Mesenchymal stem cell (in vitro differentiated cells and primary cell): Measurements from ENCODE around the gene OAS1.
A peak's percentile ranks its signal among the peaks of the same experiment; 100 is the strongest.
"Not testable (repeated sequence)": the region's sequence is repeated elsewhere in the genome, so short reads cannot be mapped to it uniquely, and the experiment has no call there.

ENCODE experiments used
- DNase-seq: peaks from one replicate; pipeline ENCODE4 v3.0.0-alpha.2; 2013
- H2AFZ ChIP-seq: one replicate; pipeline ENCODE4 v1.6.1; 2013; ENCODE audit warnings: low read depth, mild to moderate bottlenecking, control low read depth, inconsistent platforms, low read length, moderate library complexity
- H2AK5ac ChIP-seq: 2 replicates; pipeline ENCODE4 v1.6.1; 2013; ENCODE audit warnings: low read length, moderate library complexity, mild to moderate bottlenecking, inconsistent platforms; ENCODE audit not compliant: severe bottlenecking
- H2BK120ac ChIP-seq: one replicate; pipeline ENCODE4 v1.6.1; 2013; ENCODE audit warnings: low read depth, mild to moderate bottlenecking, inconsistent platforms, low read length, moderate library complexity
- H2BK12ac ChIP-seq, 2 experiments: one replicate each; pipeline ENCODE4 v1.6.1; 2013; ENCODE audit warnings: inconsistent platforms in 2 of 2, low read length in 2 of 2, mild to moderate bottlenecking in 2 of 2, moderate library complexity in 2 of 2, control low read depth in 1 of 2
- H2BK15ac ChIP-seq: one replicate; pipeline ENCODE4 v1.6.1; 2013; ENCODE audit warnings: mild to moderate bottlenecking, low read depth, inconsistent platforms; ENCODE audit not compliant: poor library complexity, severe bottlenecking
- H2BK5ac ChIP-seq: 2 replicates; pipeline ENCODE4 v1.6.1; 2013; ENCODE audit warnings: low read depth, mild to moderate bottlenecking, low read length, control low read depth, inconsistent platforms; ENCODE audit not compliant: poor library complexity, severe bottlenecking
- H3K14ac ChIP-seq, 2 experiments: one replicate each; pipeline ENCODE4 v1.6.1; 2013; ENCODE audit warnings: inconsistent platforms in 2 of 2, low read length in 2 of 2, control low read depth in 1 of 2, mild to moderate bottlenecking in 1 of 2, moderate library complexity in 1 of 2
- H3K18ac ChIP-seq, 2 experiments: one replicate each; pipeline ENCODE4 v1.6.1; 2013; ENCODE audit warnings: inconsistent platforms in 2 of 2, low read length in 2 of 2, control low read depth in 1 of 2, low read depth in 1 of 2, mild to moderate bottlenecking in 1 of 2
- H3K23ac ChIP-seq, 2 experiments: one replicate each; pipeline ENCODE4 v1.6.1; 2013; ENCODE audit warnings: inconsistent platforms in 2 of 2, low read length in 2 of 2, mild to moderate bottlenecking in 2 of 2, moderate library complexity in 2 of 2, control low read depth in 1 of 2
- H3K27ac ChIP-seq: 2 replicates; pipeline ENCODE4 v1.5.1; 2013; ENCODE audit warnings: mild to moderate bottlenecking, moderate library complexity, low read length, control low read depth, inconsistent platforms; ENCODE audit not compliant: poor library complexity, severe bottlenecking
- H3K27me3 ChIP-seq, 2 experiments: 2 replicates each; pipeline versions ENCODE4 v1.6.1 to v1.7.0; 2013; ENCODE audit warnings: low read length in 2 of 2, mild to moderate bottlenecking in 2 of 2, moderate library complexity in 2 of 2, control low read depth in 1 of 2, inconsistent platforms in 1 of 2; ENCODE audit not compliant: control insufficient read depth in 1 of 2, insufficient read depth in 1 of 2
- H3K36me3 ChIP-seq, 2 experiments: 2 replicates each; pipeline versions ENCODE4 v1.6.1 to v1.7.0; 2013; ENCODE audit warnings: low read length in 2 of 2, control low read depth in 1 of 2, inconsistent platforms in 1 of 2, low read depth in 1 of 2, mild to moderate bottlenecking in 1 of 2; ENCODE audit not compliant: insufficient read depth in 2 of 2, control insufficient read depth in 1 of 2
- H3K4ac ChIP-seq, 2 experiments: one replicate each; pipeline ENCODE4 v1.6.1; 2013; ENCODE audit warnings: inconsistent platforms in 2 of 2, low read length in 2 of 2, mild to moderate bottlenecking in 2 of 2, moderate library complexity in 2 of 2, control low read depth in 1 of 2, low read depth in 1 of 2
- H3K4me1 ChIP-seq: 2 replicates; pipeline ENCODE4 v1.6.1; 2013; ENCODE audit warnings: low read depth, low read length, control low read depth; ENCODE audit not compliant: control insufficient read depth, insufficient read depth
- H3K4me2 ChIP-seq: 2 replicates; pipeline ENCODE4 v1.6.1; 2013; ENCODE audit warnings: low read length, mild to moderate bottlenecking, inconsistent platforms; ENCODE audit not compliant: poor library complexity, severe bottlenecking
- H3K4me3 ChIP-seq, 2 experiments: 2 replicates each; pipeline versions ENCODE4 v1.5.1 to v1.7.0; 2013; ENCODE audit warnings: low read length in 2 of 2, mild to moderate bottlenecking in 2 of 2, control low read depth in 1 of 2, low read depth in 1 of 2; ENCODE audit not compliant: insufficient read depth in 1 of 2
- H3K79me1 ChIP-seq: replicated peaks from 2 replicates; pipeline ENCODE4 v1.6.1; 2013; ENCODE audit warnings: mild to moderate bottlenecking, control low read depth, low read length, inconsistent platforms; ENCODE audit not compliant: poor library complexity, severe bottlenecking
- H3K9ac ChIP-seq: 2 replicates; pipeline ENCODE4 v1.7.0; 2013; ENCODE audit warnings: mild to moderate bottlenecking, low read length, moderate library complexity
- H3K9me3 ChIP-seq: 2 replicates; pipeline ENCODE4 v1.7.0; 2013; ENCODE audit warnings: mild to moderate bottlenecking, low read length; ENCODE audit not compliant: control insufficient read depth
- H4K8ac ChIP-seq: one replicate; pipeline ENCODE4 v1.6.1; 2013; ENCODE audit warnings: inconsistent platforms, mild to moderate bottlenecking, low read length, moderate library complexity
- H4K91ac ChIP-seq: one replicate; pipeline ENCODE4 v1.6.1; 2013; ENCODE audit warnings: mild to moderate bottlenecking, low read length, inconsistent platforms
- WGBS: methylation state at CpG from one replicate; pipeline ENCODE4 v1.1.7; 2013; ENCODE audit warnings: mixed read lengths; 5-methylcytosine and 5-hydroxymethylcytosine counted together

Gene OAS1

GRCh38 chr12:112947761-112948160 lies 41.0 kb downstream of the OAS1 start:
- no peaks in the 10 kb centered on the region for H3K9me3 ChIP-seq
- H4K91ac ChIP-seq = no peak overlapping the region
- H3K4me3 ChIP-seq = no peak overlapping the region
- no peak overlapping the region for H3K4ac ChIP-seq
- no peak overlapping the region for H2BK15ac ChIP-seq
- H3K9ac ChIP-seq = no peak overlapping the region
- H2AFZ ChIP-seq = no peak overlapping the region
- no peaks in the 10 kb centered on the region for H3K4me1 ChIP-seq
- H2BK5ac ChIP-seq = no peak overlapping the region
- H4K8ac ChIP-seq = no peak overlapping the region
- no peak for DNase-seq
- H3K36me3 ChIP-seq = peaks cover 20 to 47% of the 10 kb centered on the region in 2 experiments
- no peak overlapping the region for H3K14ac ChIP-seq
- WGBS = 97% methylated on average over 5 of the region's 5 CpGs
- H3K18ac ChIP-seq = no peak overlapping the region
- H3K4me2 ChIP-seq = no peak overlapping the region
- H2BK12ac ChIP-seq = no peak overlapping the region
- H2AK5ac ChIP-seq = no peak overlapping the region
- no peak overlapping the region for H3K23ac ChIP-seq
- peaks cover 4% of the 10 kb centered on the region for H3K79me1 ChIP-seq
- H2BK120ac ChIP-seq = no peak overlapping the region
- H3K27ac ChIP-seq = no peak overlapping the region
- no peaks in the 10 kb centered on the region for H3K27me3 ChIP-seq

GRCh38 chr12:112948806-112949205 lies 42.0 kb downstream of the OAS1 start:
- no peaks in the 10 kb centered on the region for H3K4me1 ChIP-seq
- no peak overlapping the region for H3K18ac ChIP-seq
- WGBS = 96% methylated on average over 7 of the region's 7 CpGs
- H3K9ac ChIP-seq = no peak overlapping the region
- H4K8ac ChIP-seq = no peak overlapping the region
- no peak overlapping the region for H3K27ac ChIP-seq
- no peak overlapping the region for H2BK5ac ChIP-seq
- H2AK5ac ChIP-seq = no peak overlapping the region
- no peak overlapping the region for H3K23ac ChIP-seq
- no peaks in the 10 kb centered on the region for H3K9me3 ChIP-seq
- H3K4ac ChIP-seq = no peak overlapping the region
- H3K79me1 ChIP-seq = no peaks in the 10 kb centered on the region
- H3K4me3 ChIP-seq = no peak overlapping the region
- DNase-seq = no peak
- H2BK12ac ChIP-seq = no peak overlapping the region
- no peak overlapping the region for H2BK15ac ChIP-seq
- no peak overlapping the region for H2BK120ac ChIP-seq
- H2AFZ ChIP-seq = no peak overlapping the region
- no peak overlapping the region for H4K91ac ChIP-seq
- no peaks in the 10 kb centered on the region for H3K27me3 ChIP-seq
- no peak overlapping the region for H3K4me2 ChIP-seq
- peaks cover 20 to 43% of the 10 kb centered on the region in 2 experiments for H3K36me3 ChIP-seq
- H3K14ac ChIP-seq = peak overlapping the region in 1 of 2 experiments; percentile 55

GRCh38 chr12:112950701-112951100 lies 43.9 kb downstream of the OAS1 start:
- H3K36me3 ChIP-seq = peaks cover 17 to 32% of the 10 kb centered on the region in 2 experiments
- no peak overlapping the region for H3K18ac ChIP-seq
- no peak overlapping the region for H2BK5ac ChIP-seq
- no peak for DNase-seq
- 89% methylated on average over 11 of the region's 11 CpGs for WGBS
- no peak overlapping the region for H3K9ac ChIP-seq
- H4K91ac ChIP-seq = no peak overlapping the region
- H2AK5ac ChIP-seq = no peak overlapping the region
- no peaks in the 10 kb centered on the region for H3K9me3 ChIP-seq
- H3K27me3 ChIP-seq = no peaks in the 10 kb centered on the region
- H2BK15ac ChIP-seq = no peak overlapping the region
- no peaks in the 10 kb centered on the region for H3K4me1 ChIP-seq
- no peak overlapping the region for H3K4me3 ChIP-seq
- H2AFZ ChIP-seq = no peak overlapping the region
- no peak overlapping the region for H3K4ac ChIP-seq
- no peak overlapping the region for H3K4me2 ChIP-seq
- no peak overlapping the region for H3K14ac ChIP-seq
- no peak overlapping the region for H4K8ac ChIP-seq
- no peak overlapping the region for H3K23ac ChIP-seq
- H3K27ac ChIP-seq = no peak overlapping the region
- H2BK12ac ChIP-seq = no peak overlapping the region
- no peak overlapping the region for H2BK120ac ChIP-seq
- no peaks in the 10 kb centered on the region for H3K79me1 ChIP-seq

- not testable (repeated sequence) for H3K4me2 ChIP-seq, DNase-seq, H2BK12ac ChIP-seq, H3K27me3 ChIP-seq, H3K14ac ChIP-seq, H2BK5ac ChIP-seq, H4K8ac ChIP-seq, H3K9ac ChIP-seq, H3K9me3 ChIP-seq, H4K91ac ChIP-seq, H3K27ac ChIP-seq, H2BK15ac ChIP-seq, H2BK120ac ChIP-seq, H3K18ac ChIP-seq, H3K79me1 ChIP-seq, H2AFZ ChIP-seq, H2AK5ac ChIP-seq, H3K4me3 ChIP-seq, H3K4me1 ChIP-seq, H3K23ac ChIP-seq, H3K4ac ChIP-seq
- 95% methylated on average over 4 of the region's 4 CpGs for WGBS
- peaks cover 9 to 29% of the 10 kb centered on the region in 2 experiments for H3K36me3 ChIP-seq
Observed at GRCh38 chr12:112957125-112957524, 50.4 kb downstream of the OAS1 start.
